ENCODE results near the gene PLP2.

PLP2 gene

GRCh38 chrX:49204017-49204416 lies 32.3 kb downstream of the PLP2 start:
- H3K4me3 ChIP-seq (ENCODE audit: low read depth, low read length): no peak overlapping the region
- DNase-seq (ENCODE audit: low read depth): no peak
- TF ChIP-seq, protein P1, sequence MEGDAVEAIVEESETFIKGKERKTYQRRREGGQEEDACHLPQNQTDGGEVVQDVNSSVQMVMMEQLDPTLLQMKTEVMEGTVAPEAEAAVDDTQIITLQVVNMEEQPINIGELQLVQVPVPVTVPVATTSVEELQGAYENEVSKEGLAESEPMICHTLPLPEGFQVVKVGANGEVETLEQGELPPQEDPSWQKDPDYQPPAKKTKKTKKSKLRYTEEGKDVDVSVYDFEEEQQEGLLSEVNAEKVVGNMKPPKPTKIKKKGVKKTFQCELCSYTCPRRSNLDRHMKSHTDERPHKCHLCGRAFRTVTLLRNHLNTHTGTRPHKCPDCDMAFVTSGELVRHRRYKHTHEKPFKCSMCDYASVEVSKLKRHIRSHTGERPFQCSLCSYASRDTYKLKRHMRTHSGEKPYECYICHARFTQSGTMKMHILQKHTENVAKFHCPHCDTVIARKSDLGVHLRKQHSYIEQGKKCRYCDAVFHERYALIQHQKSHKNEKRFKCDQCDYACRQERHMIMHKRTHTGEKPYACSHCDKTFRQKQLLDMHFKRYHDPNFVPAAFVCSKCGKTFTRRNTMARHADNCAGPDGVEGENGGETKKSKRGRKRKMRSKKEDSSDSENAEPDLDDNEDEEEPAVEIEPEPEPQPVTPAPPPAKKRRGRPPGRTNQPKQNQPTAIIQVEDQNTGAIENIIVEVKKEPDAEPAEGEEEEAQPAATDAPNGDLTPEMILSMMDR (conservative IDR thresholded peaks at IDR 0.05; ENCODE audit: low read depth, low read length): no peak

DNA sequence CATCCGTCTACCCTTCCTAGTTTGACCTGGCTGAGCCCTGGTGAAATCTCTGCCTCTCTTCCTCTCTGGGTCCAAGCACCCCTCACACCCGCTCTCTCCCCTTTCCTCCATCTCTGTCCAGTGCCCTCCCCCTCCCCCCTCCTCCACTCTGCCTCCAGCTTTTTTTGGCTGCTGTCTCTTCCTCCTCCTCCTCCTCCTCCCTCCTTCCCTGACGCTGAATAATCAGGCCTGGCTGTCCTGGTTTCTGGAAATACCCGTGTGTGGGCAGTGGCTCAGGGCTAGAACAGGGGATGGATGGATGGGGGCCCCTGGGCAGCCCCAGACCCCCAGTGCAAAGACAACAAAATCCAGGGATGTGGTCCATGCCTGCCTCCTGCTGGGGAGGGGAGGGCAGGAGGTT lies 33.0 kb downstream of the PLP2 start:
- TF ChIP-seq, protein P1 (conservative IDR thresholded peaks at IDR 0.05; ENCODE audit: low read depth, low read length): no peak
- DNase-seq (ENCODE audit: low read depth): no peak
- no peak overlapping the region for H3K4me3 ChIP-seq (ENCODE audit: low read depth, low read length)

- no peak overlapping the region for H3K4me3 ChIP-seq (ENCODE audit: low read depth, low read length)
- TF ChIP-seq, protein P1 (conservative IDR thresholded peaks at IDR 0.05; ENCODE audit: low read depth, low read length): no peak
- no peak for DNase-seq (ENCODE audit: low read depth)
Measured at GRCh38 chrX:49205443-49205842, 33.7 kb downstream of the PLP2 start.

DNA sequence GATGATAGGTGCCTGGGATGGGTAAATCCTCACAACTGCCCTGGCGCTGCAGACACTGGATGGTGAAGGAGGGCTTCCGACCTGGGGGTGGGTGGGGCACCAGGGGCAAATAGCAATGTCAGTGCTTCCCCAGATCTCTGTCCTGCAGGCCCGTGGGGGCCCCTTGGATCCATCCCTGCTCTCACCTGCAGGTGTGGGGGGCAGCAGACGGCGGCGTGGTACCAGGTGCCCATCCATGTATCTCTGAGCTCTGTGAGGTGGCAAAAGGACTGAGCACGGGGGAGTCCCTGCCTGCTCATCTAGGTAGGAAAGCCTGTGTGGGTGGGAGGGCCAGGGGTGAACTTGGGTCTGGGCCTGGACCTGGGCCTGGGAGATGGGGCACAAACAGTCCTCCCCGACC lies 34.8 kb downstream of the PLP2 start:
- DNase-seq (ENCODE audit: low read depth): no peak
- TF ChIP-seq, protein P1 (conservative IDR thresholded peaks at IDR 0.05; ENCODE audit: low read depth, low read length): no peak

GRCh38 chrX:49208399-49208798 lies 36.7 kb downstream of the PLP2 start:
- DNase-seq (ENCODE audit: low read depth): no peak
- H3K4me3 ChIP-seq (ENCODE audit: low read depth, low read length): no peak overlapping the region
- TF ChIP-seq, protein P1 (conservative IDR thresholded peaks at IDR 0.05; ENCODE audit: low read depth, low read length): no peak

More for the DNA sequence above, 34.8 kb downstream of the PLP2 start:
- no peak overlapping the region for H3K4me3 ChIP-seq (ENCODE audit: low read depth, low read length)

DNA sequence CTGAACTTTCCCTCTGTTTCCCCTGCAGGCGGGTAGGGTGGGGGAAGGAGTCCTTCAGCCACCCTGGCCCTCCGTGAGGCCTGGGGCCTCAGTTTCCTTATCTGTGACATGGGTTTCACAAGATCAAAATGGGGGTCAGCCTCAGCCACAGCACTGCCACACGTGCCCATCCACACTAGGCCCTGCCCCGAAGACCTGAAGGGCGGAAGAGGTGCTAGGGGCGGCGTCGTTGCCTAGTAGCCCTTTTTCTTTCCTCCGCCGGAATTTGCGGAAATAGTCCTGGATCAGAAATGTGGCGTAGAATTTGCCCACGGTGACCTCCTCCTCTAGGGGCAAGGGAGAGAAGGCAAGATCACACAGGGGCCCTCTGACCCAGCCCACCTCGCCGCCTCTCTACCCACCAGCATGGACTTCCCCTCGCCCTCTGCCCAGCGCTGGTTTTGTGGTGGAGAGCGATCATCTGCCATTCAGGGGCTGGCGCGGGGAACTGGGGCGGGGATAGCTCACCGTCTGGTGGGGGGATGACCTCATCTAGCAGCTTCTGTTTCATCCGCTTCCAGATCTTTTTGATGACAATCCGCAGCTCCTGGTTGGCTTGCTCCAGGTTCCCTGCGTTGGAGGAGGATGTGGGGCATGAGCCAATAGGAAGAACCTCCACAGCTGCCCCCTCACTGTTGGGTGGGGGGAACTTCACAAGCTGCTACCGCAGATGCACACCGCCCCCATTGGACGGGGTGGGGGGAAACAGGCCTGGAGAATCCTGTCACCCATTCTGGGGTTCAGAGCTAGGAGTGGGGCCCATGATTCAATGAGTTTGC lies 37.9 kb downstream of the PLP2 start:
- TF ChIP-seq, protein P1 (conservative IDR thresholded peaks at IDR 0.05; ENCODE audit: low read depth, low read length): no peak
- no peak overlapping the region for H3K4me3 ChIP-seq (ENCODE audit: low read depth, low read length)
- no peak for DNase-seq (ENCODE audit: low read depth)

- H3K4me3 ChIP-seq (ENCODE audit: low read depth, low read length): no peak overlapping the region
- no peak for DNase-seq (ENCODE audit: low read depth)
- TF ChIP-seq, protein P1 (conservative IDR thresholded peaks at IDR 0.05; ENCODE audit: low read depth, low read length): no peak
Measured at GRCh38 chrX:49210406-49210805, 38.7 kb downstream of the PLP2 start.
